Activated CD8-positive, alpha-beta memory T cell treated with anti-CD3 and anti-CD28 coated beads for 4 hours (primary cell): ENCODE measurements around the gene SRPK3.
"Not testable (repeated sequence)": the region's sequence is repeated elsewhere in the genome, so short reads cannot be mapped to it uniquely, and the experiment has no call there.

Experiments
- DNase-seq, 2 donors: peaks; one replicate each; pipeline ENCODE4 v3.0.0-alpha.2; 2020; ENCODE audit warnings: low read depth in 2 of 2

Gene SRPK3

DNA sequence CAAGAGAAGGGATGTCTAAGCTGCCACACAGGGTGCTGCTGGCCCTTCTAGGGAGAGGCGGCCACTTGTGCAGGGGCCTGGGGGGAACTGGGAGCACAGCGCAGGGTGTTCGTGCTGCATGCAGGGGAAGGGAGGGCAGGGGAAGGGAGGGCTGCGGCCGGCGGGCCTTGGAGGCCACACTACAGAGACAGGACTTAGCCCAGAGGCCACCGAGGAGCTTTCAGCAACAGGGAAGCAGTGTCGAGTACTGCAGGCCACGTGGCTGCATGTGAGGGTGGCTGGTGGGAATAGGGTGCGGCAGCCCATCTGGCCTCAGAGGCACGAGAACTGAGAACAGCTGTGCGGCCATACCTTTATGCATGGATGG is 35.8 kb upstream of the SRPK3 start:
- not testable (repeated sequence) for DNase-seq

DNA sequence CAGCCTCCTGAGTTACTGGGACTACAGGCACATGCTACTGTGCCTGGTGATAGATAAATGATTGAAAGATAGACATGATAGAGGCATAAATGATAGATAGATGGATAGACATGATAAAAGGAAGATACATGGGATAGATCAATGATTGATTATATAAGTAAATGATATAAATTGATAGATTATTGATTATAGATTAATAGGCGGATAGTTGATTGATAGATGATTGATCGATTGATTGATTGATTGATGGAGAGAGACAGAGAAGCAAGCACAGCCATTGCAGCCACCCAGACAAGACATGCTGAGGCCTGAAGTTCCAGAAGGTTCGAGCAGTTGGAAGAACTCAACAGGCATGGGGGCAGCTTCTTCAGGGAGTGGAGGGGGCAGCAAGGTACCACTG is 34.5 kb upstream of the SRPK3 start:
- DNase-seq = no peak

DNA sequence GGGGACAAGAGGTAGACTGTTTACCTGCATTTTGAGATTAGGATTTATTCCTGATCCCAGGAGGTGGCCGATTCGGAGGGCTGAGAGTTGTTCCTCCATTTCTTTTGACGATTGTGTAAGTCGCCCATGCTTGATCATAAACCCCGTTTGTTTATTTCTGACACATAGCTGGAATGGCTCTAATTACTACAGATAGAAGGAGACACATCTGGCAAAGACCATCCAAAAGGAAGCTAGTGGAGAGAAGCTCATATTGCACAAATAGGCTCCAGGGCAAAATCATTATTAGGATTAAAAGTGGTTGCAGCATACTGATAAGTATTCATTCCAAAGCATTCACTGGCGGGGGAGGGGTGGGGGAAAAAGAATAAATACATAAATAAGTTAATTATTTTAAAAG is 33.9 kb upstream of the SRPK3 start:
- not testable (repeated sequence) for DNase-seq

DNA sequence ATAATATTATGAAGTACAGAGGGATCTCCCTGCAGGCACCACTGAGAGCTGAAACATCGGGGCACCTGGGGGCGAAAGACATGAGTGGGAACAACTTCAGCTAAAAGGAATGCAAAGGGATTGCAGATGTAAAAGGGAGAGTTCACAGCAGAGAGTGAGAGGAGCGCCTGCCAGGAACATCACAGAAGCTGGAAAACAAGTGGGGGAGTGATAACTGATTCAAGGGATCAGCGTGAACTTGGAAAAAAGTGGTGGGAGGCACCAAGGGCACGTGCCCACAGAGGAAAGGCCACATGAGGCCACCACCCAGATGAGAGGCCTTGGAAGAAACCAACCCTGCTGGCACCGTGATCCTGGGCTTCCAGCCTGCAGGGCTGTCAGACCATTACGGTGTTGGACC is 31.8 kb upstream of the SRPK3 start:
- not testable (repeated sequence) for DNase-seq

DNA sequence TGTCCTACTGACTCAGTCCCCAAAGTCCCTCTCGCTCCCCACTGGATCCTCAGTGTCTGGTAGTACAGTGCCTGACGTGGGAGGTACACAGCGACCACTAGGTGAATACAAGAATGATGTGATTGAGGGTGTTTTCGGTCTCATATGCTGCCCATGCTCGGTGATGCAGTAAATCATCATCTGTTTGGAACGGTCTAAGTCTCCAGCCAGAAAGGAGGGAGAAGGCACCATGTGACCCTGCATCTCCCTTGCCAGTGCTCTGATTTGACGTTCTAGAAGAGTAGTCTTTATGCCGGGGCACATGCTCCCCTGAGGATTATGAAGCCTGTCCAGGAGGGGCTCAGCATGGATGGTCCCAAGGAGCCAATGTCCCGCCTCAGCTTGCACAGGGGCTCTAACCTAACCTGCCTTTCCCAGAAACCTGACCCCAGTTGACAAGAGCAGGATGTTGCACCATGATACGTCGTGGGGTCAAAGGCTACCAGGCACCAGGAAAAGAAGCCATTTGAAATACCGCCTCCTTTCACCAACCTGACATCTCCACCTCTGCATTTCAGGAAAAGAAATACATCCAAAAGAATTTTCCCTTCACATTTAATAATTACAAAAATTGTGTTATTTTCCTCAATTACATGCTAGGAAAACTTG is 30.6 kb upstream of the SRPK3 start:
- no peak for DNase-seq

DNA sequence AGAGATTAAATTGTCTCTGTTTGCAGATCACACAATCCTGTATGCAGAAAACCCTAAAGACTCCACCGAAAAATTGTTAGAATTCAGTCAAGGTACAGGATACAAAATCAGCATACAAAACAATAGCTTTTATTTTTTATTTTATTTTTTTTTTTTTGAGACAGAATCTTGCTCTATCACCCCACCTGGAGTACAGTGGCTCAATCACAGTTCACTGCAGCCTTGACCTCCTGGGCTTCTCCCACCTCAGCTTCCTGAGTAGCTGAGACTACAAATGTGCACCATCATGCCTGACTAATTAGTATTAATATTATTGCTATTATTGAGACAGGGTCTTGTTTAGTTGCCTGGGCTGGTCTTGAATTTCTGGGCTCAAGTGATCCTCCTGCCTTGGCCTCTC is 25.7 kb upstream of the SRPK3 start:
- no peak for DNase-seq

DNA sequence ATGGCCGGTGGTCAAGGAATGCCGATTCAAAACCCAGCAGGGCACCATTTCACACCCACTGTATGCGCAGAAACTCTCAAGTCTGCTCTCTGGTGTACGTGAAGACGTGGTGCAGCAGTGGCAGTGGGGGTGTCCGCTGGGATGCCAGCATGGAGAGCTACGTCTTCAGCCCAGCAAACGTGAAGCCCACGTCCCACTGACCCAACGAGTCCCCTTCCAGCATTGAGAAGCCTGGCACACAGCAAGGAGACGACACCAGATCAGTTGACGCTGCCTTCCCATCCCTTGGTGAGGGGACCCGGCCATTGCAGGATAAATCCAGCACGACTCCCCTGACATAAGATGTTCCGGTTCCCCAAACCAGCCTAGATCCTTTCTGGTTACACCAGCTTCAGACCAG is 19.0 kb upstream of the SRPK3 start:
- no peak for DNase-seq

DNA sequence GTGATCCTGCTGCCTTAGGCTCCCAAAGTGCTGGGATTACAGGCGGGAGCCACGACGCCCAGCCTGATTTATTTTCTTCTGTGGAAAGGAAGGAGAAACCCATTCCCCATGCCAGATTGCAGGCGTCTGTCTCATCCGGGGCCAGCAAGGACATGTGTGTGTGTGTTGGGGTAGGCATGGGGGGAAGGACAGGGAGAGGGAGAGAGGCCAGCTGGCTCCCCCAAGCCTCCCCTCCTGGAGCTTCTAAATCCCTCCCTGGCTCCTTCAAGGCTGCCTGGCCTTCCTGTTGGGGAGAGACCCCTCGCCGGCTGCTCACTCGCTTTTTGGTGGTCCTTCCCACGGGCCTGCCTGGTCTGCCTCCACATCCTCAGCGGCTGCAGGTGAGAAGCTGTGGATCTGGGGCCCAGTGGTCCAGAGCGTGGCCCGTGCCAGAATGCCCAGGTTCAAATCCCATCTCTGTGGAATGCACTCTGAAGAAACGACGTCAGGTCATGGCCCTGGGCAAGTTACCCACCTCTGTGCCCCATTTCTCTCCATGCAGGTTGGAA is 18.1 kb upstream of the SRPK3 start:
- no peak for DNase-seq

DNA sequence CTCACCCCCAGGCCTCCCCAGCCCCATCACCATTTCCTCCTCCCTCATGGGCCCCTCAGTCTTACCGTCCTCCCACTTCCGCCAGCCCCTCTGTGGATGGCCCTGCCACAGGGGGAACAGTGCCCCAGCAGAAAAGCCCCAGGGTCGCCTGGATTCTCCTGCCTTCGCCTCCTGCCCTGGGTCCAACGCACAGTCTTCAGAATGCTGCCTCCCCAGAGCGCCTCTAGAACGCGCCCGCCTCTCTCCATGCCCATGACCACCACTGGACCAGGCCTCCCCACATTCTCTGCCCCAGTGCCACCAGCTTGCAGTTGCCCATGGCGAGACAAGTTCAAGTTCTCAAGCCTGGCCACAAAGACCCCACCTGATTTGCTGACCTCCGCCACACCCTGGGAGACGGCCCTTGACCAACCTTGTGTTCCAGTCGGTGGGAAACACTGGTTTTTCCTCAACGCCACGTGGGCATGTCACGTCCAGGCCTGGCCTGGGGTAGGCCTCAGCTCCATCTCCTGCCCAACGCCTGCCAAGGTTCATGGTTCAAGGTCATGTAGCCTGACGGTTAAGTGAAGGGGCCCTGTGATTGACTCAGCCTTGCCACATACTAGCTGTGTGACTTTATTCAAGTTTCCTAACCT is 17.4 kb upstream of the SRPK3 start:
- DNase-seq = no peak

DNA sequence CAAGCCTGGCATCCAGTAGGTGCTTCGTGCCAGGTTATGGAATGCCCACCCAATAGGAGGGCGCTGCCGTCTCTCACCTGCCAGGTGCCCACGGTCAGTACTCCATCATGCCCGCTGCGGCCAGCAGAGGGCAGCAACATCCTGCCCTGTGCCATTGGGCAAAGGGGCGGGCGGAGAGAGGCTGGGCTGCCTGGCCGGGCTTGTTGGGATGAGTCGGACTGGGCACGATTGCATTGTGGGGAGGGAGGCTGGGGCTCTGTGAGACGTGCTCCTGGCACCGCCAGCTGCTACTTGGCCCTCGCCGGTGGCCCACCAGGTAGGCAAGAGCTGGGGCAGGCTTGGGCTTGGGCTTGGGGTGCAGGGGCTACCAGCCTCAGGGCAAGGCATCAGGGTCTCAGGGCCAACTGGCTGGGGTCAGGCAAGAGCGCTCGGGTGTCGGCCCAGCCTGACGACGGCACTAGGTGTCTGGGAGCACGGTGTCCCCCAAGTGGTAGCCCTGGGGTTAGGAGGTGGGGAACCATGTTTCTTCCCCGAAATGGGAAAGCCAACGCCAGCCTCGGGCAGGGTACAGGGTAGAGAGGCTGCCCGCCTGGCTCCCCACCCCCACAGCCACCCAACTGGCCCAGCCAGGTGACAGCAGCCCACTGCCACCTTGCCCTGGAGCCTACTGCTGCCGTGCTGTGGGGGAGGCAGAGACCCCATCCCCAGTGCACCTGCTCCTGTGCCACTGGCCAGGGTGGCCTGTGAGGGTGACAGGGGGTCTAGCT is 16.7 kb upstream of the SRPK3 start, which contains the start of gene PLXNB3:
PLXNB3 (plus strand) TSS at position 261 of the 767 bp plus-strand sequence. CDS start 1,287 bp downstream, outside the sequence.
- DNase-seq = peak; percentile 43 to 53

DNA sequence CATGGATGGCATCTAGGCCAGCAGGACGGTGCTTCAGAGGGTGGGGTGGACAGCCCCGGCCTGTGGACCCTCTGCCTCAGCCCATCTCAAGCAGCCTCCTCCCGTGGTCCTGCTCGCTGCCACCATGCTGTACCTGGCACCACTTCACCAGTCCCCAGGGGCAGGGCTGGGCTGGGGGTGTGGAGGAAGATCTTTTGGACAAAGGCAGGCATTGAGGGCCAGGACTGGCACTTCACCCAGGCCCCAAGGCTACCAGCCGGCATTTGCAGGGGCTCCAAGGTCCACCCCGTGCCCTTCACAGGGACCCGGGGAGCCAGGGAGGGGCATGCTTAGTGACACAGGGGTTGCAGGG is 16.1 kb upstream of the SRPK3 start:
- no peak for DNase-seq

DNA sequence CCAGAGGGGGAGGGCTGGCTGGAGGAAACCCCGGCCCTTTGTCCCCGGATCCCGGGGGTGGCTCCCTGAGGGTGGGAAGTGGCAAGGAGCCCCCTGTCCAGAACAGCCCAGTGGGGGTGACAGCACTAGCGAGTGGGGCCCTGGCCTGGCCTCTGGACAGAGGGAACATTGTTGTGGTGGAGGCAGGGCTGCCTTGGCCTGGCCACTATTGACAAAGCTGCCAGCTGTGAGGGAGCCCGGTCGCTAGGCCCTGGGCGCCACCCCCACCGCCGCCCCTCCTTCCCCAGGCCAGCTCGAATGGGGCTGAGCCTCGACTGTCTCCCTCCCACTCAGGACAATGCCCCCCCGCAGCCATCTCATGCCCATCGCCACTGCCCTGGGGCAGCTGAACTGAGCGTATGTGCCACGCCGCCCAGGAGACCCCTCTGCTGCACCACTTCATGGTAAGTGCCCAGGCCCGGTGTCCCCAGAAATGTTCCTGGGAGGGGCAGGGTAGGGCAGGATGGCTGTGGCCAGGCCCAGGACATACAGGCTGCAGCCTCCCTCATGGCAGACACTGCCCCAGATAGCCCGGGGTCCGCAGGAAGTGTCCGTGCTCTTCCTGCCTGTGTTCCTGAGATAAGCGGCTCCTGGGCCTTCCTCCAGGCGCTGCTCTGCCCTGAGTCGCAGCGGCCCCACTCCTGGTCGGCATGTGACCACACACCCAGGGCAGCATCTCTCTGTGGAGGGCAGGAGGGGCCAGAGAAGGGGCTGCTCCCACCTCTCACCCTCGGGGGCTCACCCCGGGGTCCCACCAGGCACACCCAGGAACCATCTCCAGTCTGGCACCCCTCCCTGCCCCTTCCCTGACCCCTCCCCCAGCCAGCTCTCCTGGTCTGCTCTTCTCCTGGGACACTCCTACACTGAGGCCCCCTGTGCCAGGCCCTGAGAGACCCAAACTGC is 15.4 kb upstream of the SRPK3 start:
- no peak for DNase-seq

DNA sequence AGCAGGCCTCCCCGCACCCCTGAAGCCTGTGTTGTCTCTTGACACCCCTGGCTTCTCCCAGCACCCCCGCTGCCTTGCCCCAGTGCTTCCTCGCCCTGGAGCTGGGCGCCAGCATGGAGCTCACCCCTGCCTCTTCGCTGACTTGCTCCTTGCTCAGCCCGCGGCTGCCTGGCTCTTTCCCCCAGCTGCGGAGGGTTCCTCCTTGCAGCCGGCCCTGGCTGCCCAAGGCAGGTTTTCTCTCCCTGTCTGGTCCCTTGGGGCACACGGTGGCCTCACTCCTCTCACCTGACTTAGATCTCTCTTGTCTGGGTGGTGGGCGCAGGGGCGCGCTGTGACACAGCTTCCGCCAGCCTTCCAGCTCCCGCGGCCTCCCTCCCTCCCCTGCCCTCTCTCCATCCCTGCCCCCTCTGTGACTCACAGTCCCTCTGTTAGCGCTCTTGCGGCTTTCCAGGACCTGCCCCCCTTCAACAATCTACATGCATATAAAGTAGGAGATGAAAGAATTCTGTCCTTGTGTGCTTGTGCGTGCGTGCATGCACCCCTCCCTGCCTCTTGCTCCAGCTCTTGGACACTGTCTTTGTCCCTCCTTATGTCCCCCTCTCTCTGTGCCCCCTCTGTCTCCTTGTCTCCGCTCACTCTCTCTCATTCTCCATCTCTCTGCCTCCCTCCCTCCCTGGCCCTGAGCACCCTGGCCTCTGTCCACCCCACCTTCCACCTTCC is 14.6 kb upstream of the SRPK3 start:
- DNase-seq = peak; percentile 31 to 39

DNA sequence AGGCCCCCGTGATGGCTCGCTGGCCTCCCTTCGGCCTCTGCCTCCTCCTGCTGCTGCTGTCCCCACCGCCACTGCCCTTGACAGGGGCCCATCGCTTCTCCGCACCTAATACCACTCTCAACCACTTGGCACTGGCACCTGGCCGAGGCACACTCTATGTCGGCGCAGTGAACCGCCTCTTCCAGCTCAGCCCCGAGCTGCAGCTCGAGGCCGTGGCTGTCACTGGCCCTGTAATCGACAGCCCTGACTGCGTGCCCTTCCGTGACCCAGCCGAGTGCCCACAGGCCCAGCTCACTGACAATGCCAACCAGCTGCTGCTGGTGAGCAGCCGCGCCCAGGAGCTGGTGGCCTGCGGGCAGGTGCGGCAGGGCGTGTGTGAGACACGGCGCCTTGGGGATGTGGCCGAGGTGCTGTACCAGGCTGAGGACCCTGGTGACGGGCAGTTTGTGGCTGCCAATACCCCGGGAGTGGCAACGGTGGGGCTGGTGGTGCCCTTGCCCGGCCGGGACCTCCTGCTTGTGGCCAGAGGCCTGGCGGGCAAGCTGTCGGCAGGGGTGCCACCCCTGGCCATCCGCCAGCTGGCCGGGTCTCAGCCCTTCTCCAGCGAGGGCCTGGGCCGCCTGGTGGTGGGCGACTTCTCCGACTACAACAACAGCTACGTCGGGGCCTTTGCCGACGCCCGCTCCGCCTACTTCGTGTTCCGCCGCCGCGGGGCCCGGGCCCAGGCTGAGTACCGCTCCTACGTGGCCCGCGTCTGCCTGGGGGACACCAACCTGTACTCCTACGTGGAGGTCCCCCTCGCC is 13.8 kb upstream of the SRPK3 start:
- DNase-seq = no peak

DNA sequence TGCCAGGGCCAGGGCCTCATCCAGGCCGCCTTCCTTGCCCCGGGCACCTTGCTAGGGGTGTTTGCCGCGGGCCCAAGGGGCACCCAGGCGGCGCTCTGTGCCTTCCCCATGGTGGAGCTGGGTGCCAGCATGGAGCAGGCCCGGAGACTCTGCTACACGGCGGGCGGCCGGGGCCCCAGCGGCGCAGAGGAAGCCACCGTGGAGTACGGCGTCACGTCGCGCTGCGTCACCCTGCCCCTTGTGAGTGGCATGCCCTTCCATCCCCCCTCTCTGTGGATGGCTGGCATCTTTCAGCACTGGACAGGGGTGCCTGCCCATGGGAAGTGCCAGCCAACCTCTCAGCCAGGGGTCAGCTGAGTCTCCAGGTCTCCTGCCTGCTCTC is 13.2 kb upstream of the SRPK3 start:
- DNase-seq = no peak

DNA sequence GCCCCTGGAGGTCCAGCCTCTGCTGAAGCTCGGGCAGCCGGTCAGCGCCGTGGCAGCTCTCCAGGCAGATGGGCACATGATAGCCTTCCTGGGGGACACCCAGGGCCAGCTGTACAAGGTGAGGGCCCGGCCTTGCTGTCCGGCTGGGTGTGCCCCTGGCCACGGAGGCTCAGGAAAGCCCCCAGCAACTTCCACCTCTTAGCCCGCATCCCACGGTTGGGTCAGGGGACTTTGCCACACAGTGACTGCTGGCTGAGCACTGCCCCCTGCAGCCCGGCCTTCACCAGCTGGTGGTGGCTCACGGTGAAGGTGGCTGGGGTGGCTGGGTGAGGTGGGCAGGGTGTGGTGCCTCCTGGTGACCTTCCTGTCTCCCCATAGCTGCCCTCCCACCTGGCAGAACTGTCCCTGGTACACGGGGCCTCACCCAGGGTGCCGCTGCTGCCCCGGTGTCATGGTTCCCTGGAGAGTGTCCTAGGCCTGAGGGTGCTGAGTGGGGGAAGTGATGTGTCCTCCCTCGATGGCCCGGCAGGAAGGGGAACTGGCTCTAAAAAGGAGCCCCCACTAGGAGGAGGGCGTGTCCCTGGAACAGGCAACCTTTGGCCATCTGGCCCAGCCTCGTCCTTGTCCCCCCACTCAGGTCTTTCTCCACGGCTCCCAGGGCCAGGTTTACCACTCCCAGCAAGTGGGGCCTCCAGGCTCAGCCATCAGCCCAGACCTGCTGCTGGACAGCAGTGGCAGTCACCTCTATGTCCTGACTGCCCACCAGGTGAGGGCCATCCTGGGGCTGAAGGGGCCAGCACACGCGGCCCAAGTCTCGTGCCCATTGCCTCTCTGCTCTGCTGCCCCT is 12.3 kb upstream of the SRPK3 start:
- no peak for DNase-seq

DNA sequence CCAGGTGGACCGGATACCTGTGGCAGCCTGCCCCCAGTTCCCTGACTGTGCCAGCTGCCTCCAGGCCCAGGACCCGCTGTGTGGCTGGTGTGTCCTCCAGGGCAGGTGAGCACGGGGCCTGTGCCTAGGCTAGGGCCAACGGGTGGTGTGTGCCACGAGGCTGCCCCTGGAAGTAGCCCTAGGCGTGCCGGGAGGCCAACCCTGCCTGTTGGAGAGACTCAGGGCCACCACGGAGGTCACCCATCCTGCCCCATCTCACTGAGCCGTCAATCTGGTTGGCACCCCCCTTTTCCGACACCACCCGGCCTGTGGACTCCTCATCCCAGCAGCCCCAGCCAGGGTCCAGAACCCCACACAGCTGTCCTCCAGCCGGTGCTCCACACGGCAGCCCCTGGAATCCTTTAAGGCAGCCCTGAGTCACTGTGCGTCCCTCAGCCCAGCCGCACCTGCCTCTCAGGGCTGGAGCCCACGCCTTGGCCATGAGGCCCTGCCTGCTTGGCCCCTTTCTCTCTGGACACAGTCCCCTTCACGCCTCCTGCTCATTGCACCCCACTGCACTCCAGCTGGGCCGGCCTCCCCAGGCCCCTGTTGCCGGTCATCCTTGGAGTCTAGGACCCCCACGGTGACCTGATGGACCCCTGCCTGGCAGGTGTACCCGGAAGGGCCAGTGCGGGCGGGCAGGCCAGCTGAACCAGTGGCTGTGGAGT is 11.5 kb upstream of the SRPK3 start:
- no peak for DNase-seq

DNA sequence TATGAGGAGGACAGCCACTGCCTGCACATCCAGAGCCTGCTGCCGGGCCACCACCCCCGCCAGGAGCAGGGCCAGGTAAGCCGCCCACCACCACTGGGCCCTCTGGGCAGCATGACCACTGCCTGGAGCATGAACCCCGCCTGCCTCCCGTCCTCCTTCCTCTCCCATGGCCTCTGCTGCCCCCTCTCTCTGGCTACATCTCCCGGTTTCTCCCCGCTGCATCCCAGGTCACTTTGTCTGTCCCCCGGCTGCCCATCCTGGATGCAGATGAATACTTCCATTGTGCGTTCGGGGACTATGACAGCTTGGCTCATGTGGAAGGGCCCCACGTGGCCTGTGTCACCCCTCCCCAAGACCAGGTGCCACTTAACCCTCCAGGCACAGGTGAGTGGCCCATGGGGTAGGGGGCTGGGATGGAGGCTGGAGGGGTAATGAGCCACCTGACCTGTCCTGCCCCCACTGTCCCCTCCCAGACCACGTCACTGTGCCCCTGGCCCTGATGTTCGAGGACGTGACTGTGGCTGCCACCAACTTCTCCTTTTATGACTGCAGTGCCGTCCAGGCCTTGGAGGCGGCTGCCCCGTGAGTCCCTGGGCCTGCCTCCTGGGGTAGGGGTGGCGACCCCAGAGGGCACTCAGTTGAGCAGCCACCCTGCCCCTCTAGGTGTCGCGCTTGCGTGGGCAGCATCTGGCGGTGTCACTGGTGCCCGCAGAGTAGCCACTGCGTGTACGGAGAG is 10.8 kb upstream of the SRPK3 start:
- DNase-seq = no peak
